GM23248 (cell line): ENCODE measurements around the gene FBXO40. TPM values are rescaled to one million over a fixed set of nuclear protein-coding genes. Genes with fewer than 3 reads are reported as not detected.

Experiments used
- DNase-seq: peaks from one replicate; pipeline ENCODE4 v3.0.0-alpha.2; 2015
- H2AFZ ChIP-seq: fragments of 200-600 bp; sonication (generic); 2 replicates; pipeline ENCODE4 v1.6.1; 2016; ENCODE audit warnings: antibody characterized with exemption
- H3F3A ChIP-seq: fragments of 200-600 bp; sonication (generic); 2 replicates; pipeline ENCODE4 v1.6.1; 2016; ENCODE audit warnings: mild to moderate bottlenecking, antibody characterized with exemption, mixed run types; ENCODE audit not compliant: insufficient read depth
- H3K27ac ChIP-seq: fragments of 200-600 bp; sonication (generic); 2 replicates; pipeline ENCODE4 v1.5.1; 2016; ENCODE audit warnings: mild to moderate bottlenecking
- H3K27me3 ChIP-seq: fragments of 200-600 bp; sonication (generic); replicated peaks from 2 replicates; pipeline ENCODE4 v1.6.1; 2016; ENCODE audit warnings: mild to moderate bottlenecking; ENCODE audit not compliant: insufficient read depth
- H3K36me3 ChIP-seq: fragments of 200-600 bp; sonication (generic); 2 replicates; pipeline ENCODE4 v1.6.1; 2016; ENCODE audit warnings: low read depth, mild to moderate bottlenecking
- H3K4me1 ChIP-seq: fragments of 200-600 bp; sonication (generic); 2 replicates; pipeline ENCODE4 v1.6.1; 2016; ENCODE audit warnings: mild to moderate bottlenecking; ENCODE audit not compliant: insufficient read depth
- H3K4me2 ChIP-seq: fragments of 200-600 bp; sonication (generic); one replicate; pipeline ENCODE4 v1.6.1; 2016; ENCODE audit warnings: mild to moderate bottlenecking; ENCODE audit not compliant: unreplicated experiment
- H3K4me3 ChIP-seq: fragments of 200-600 bp; sonication (generic); 2 replicates; pipeline ENCODE4 v1.5.1; 2016; ENCODE audit warnings: mild to moderate bottlenecking
- H3K79me2 ChIP-seq: fragments of 200-600 bp; sonication (generic); 2 replicates; pipeline ENCODE4 v1.6.1; 2016; ENCODE audit warnings: mild to moderate bottlenecking; ENCODE audit not compliant: insufficient read depth
- H3K9ac ChIP-seq: fragments of 200-600 bp; sonication (generic); 2 replicates; pipeline ENCODE4 v1.6.1; 2016; ENCODE audit warnings: mild to moderate bottlenecking
- H3K9me2 ChIP-seq: fragments of 200-600 bp; sonication (generic); 2 replicates; pipeline ENCODE4 v1.6.1; 2016; ENCODE audit warnings: mixed run types, mild to moderate bottlenecking, moderate library complexity; ENCODE audit not compliant: insufficient read depth
- H3K9me3 ChIP-seq: fragments of 200-600 bp; sonication (generic); one replicate; pipeline ENCODE4 v1.6.1; 2017; ENCODE audit warnings: low read depth
- H4K20me1 ChIP-seq: fragments of 200-600 bp; sonication (generic); 2 replicates; pipeline ENCODE4 v1.6.0; 2016; ENCODE audit not compliant: insufficient read depth
- EZH2 ChIP-seq: fragments of 200-600 bp; sonication (generic); IDR thresholded peaks from 2 replicates; pipeline ENCODE4 v1.6.1; 2018; ENCODE audit warnings: antibody characterized with exemption, mild to moderate bottlenecking; ENCODE audit not compliant: insufficient read depth, poor library complexity, severe bottlenecking
- EZH2phosphoT487 ChIP-seq: fragments of 200-600 bp; sonication (generic); IDR thresholded peaks from 2 replicates; pipeline ENCODE4 v1.6.1; 2018; ENCODE audit warnings: antibody characterized with exemption, moderate library complexity, mild to moderate bottlenecking, low read depth; ENCODE audit not compliant: insufficient read depth
- WGBS, 2 experiments: methylation state at CpG; one replicate each; pipeline ENCODE4 v1.1.6; 2015 to 2017; ENCODE audit warnings: low lambda C conversion rate in 2 of 2, low coverage in 1 of 2; ENCODE audit errors: missing lambda C conversion rate in 2 of 2; 5-methylcytosine and 5-hydroxymethylcytosine counted together
- in situ Hi-C: fragments of 300-500 bp; cut with MboI; formaldehyde crosslinking; loops from 2 replicates; pipeline ENCODE4 v1.15.0; 2020
- polyA plus RNA-seq: library from polyadenylated mRNA; unstranded; fragments of >200 nt; fragmentation: Nextera tagmentation; extraction: Ambion mirVana; gene quantifications from 2 replicates; pipeline ENCODE4 v1.2.1, GENCODE V29; 2016
- total RNA-seq: library from RNA; depleted of rRNA; stranded (reverse); fragments of >200 nt; shearing (Covaris generic); gene quantifications from 2 replicates; pipeline ENCODE4 v1.2.3, GENCODE V29; 2014

FBXO40 gene
- total and polyA plus RNA-seq, 2 experiments from 2014 or later: not detected

- no peaks in the 10 kb centered on the region for H4K20me1 ChIP-seq
- H3K79me2 ChIP-seq: peaks cover 21% of the 10 kb centered on the region
- H3K27ac ChIP-seq: no peak overlapping the region
- H3K27me3 ChIP-seq: no peaks in the 10 kb centered on the region
- no peaks in the 10 kb centered on the region for H3K9me2 ChIP-seq
- DNase-seq: no peak
- H3F3A ChIP-seq: no peaks in the 10 kb centered on the region
- 84 to 85% methylated on average over 6 of the region's 6 CpGs for WGBS, 2 experiments
- H3K9me3 ChIP-seq: no peaks in the 10 kb centered on the region
- H3K4me2 ChIP-seq: no peak overlapping the region
- no peak overlapping the region for H3K9ac ChIP-seq
- no peak overlapping the region for H3K4me3 ChIP-seq
- no peaks in the 10 kb centered on the region for H3K4me1 ChIP-seq
- in situ Hi-C loops: no loop called here
- H2AFZ ChIP-seq: no peak overlapping the region
- TF ChIP-seq EZH2 (no peak), EZH2phosphoT487 (no peak)
- H3K36me3 ChIP-seq: no peaks in the 10 kb centered on the region
Measured at GRCh38 chr3:121654493-121655385, 61.6 kb downstream of the FBXO40 start.

GRCh38 chr3:121658716-121659435, 65.7 kb downstream of the FBXO40 start:
- Histone ChIP-seq H3K27ac (no peak overlapping the region), H3F3A (peaks cover 13% of the 10 kb centered on the region; the same call in 1 of the 2 replicates), H3K4me2 (no peak overlapping the region), H4K20me1 (no peaks in the 10 kb centered on the region), H3K9me2 (no peaks in the 10 kb centered on the region), H3K79me2 (peaks cover 25% of the 10 kb centered on the region), H3K9me3 (no peaks in the 10 kb centered on the region), H3K9ac (no peak overlapping the region), H3K4me1 (peaks cover 4% of the 10 kb centered on the region; the same call in 1 of the 2 replicates), H3K4me3 (no peak overlapping the region), H3K27me3 (no peaks in the 10 kb centered on the region), H3K36me3 (no peaks in the 10 kb centered on the region; the same call in 1 of the 2 replicates), H2AFZ (no peak overlapping the region)
- DNase-seq: no peak
- TF ChIP-seq EZH2 (no peak), EZH2phosphoT487 (no peak)
- in situ Hi-C loops: no loop called here
- WGBS, 2 experiments: 97 to 99% methylated on average over 6 of the region's 6 CpGs

- Histone ChIP-seq H3F3A (peaks cover 13% of the 10 kb centered on the region; the same call in 1 of the 2 replicates), H3K27ac (peak overlapping the region; percentile 77), H3K9ac (0 out of 2 replicates have a peak overlapping the region, but pooled peaks have one; percentile 74), H3K9me2 (no peaks in the 10 kb centered on the region), H3K4me3 (peak overlapping the region; percentile 70), H3K79me2 (peaks cover 25% of the 10 kb centered on the region), H3K36me3 (no peaks in the 10 kb centered on the region; the same call in 1 of the 2 replicates), H4K20me1 (no peaks in the 10 kb centered on the region), H2AFZ (no peak overlapping the region), H3K4me1 (peaks cover 4% of the 10 kb centered on the region; the same call in 1 of the 2 replicates), H3K4me2 (peak overlapping the region; percentile 59), H3K9me3 (no peaks in the 10 kb centered on the region), H3K27me3 (no peaks in the 10 kb centered on the region)
- in situ Hi-C loops: no loop called here
- TF ChIP-seq EZH2phosphoT487 (no peak), EZH2 (no peak)
- 87 to 88% methylated on average over 3 of the region's 3 CpGs for WGBS, 2 experiments
- DNase-seq: peak; percentile 13
Measured at GRCh38 chr3:121659586-121659985, 66.4 kb downstream of the FBXO40 start.
